Skeletal muscle satellite cell (primary cell): ENCODE measurements around the gene DCDC1.
"Not testable (repeated sequence)": the region's sequence is repeated elsewhere in the genome, so short reads cannot be mapped to it uniquely, and the experiment has no call there.

ENCODE experiments used
- H3K27me3 ChIP-seq: 2 replicates; pipeline ENCODE4 v1.7.0; 2013; ENCODE audit warnings: low read length; ENCODE audit not compliant: control insufficient read depth, insufficient read depth
- H3K36me3 ChIP-seq: 2 replicates; pipeline ENCODE4 v1.7.0; 2013; ENCODE audit warnings: mild to moderate bottlenecking, control low read depth, low read length; ENCODE audit not compliant: insufficient read depth
- H3K4me1 ChIP-seq: 2 replicates; pipeline ENCODE4 v1.7.0; 2013; ENCODE audit warnings: low read length; ENCODE audit not compliant: control insufficient read depth, insufficient read depth
- H3K4me2 ChIP-seq: 2 replicates; pipeline ENCODE4 v1.7.0; 2013; ENCODE audit warnings: mild to moderate bottlenecking, low read length
- H3K4me3 ChIP-seq: 2 replicates; pipeline ENCODE4 v1.7.0; 2013; ENCODE audit warnings: low read length
- H3K9ac ChIP-seq: 2 replicates; pipeline ENCODE4 v1.7.0; 2013; ENCODE audit warnings: mild to moderate bottlenecking, low read depth, low read length, moderate library complexity
- H3K9me3 ChIP-seq: replicated peaks from 2 replicates; pipeline ENCODE4 v1.7.0; 2013; ENCODE audit warnings: mild to moderate bottlenecking, control low read depth, low read length

The DCDC1 gene

DNA sequence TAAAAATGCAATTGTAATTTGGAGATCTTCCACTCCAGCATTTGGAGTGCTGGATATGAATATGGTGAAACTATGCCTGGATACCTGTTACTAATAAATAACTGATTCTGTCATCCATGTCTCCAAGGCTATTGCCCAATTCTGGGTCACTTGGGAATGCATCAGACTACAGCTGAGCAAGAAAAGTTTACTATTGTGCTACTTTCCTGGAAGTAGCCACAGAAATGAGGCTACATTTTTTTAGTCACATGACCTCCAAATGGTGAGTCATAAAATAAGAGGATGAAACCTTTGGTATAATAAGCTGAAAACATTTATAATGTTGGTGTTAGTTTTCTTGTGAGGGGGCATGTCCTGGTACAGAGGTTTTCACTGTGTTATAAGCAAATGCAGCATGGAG lies 44.4 kb downstream of the DCDC1 start:
- H3K4me2 ChIP-seq, result no peak overlapping the region
- H3K4me3 ChIP-seq, result no peak overlapping the region
- no peaks in the 10 kb centered on the region for H3K4me1 ChIP-seq
- H3K9ac ChIP-seq, result no peak overlapping the region
- H3K9me3 ChIP-seq, result no peaks in the 10 kb centered on the region
- no peaks in the 10 kb centered on the region for H3K36me3 ChIP-seq
- no peaks in the 10 kb centered on the region for H3K27me3 ChIP-seq

DNA sequence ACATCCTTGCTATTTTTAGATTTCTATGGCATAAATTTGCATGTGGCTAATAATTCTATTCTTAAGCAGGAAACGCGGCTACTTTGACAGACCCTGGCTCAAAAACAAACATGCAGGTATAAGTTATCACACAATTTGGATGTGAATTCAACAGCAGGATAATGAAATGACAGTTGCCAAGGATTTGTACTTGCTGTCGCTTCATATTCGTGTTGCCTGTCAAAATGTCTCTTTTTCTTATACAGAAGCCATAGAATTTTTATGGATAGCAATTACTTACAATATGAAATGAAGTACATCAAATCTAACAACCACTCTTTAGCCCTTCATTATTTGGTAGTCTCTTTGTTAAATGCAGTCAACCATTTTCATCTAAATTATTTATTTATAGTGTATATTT lies 46.4 kb downstream of the DCDC1 start:
- Histone ChIP-seq H3K9me3 (no peaks in the 10 kb centered on the region), H3K36me3 (no peaks in the 10 kb centered on the region), H3K4me2 (no peak overlapping the region), H3K4me1 (no peaks in the 10 kb centered on the region), H3K27me3 (no peaks in the 10 kb centered on the region), H3K9ac (no peak overlapping the region), H3K4me3 (no peak overlapping the region)

DNA sequence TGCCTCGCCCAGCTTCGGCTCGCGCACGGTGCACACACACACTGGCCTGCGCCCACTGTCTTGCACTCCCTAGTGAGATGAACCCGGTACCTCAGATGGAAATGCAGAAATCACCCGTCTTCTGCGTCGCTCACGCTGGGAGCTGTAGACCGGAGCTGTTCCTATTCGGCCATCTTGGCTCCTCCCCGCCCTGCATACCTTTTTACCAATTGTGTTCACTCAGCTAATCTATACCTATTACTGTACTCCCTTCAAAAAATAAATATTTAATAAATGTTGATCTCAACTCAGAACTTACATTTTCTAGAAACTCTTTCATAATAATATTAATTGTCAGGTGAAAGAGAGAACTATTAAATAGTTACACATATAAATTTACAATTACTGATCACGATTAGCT lies 48.0 kb downstream of the DCDC1 start:
- not testable (repeated sequence) for H3K36me3 ChIP-seq, H3K4me2 ChIP-seq, H3K9me3 ChIP-seq, H3K4me1 ChIP-seq, H3K4me3 ChIP-seq, H3K27me3 ChIP-seq, H3K9ac ChIP-seq

DNA sequence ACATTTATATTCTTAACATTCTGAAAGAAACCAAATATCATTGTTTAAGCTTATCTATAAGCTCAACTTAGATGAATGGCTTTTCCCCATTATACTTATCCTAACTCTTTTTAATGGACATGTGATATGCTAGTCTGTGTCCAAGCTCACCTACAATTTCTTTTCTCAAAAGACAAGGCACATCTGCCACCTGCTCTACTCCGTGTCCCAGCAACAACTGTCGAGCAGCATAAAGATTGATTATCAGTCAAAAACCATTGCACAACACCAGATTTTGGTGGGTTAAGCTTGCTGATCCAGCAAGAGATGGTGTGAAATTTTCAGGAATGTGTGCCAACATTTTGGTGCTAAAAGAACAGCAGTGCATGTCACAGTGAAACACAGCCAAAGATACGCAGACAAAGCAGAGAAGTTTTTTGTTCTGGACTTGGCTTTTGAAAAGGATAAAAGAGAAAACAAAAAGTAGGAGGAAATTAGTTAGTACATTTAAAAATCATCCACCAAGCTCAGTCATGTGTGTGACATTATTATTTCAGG lies 65.8 kb downstream of the DCDC1 start:
- no peaks in the 10 kb centered on the region for H3K36me3 ChIP-seq
- H3K9me3 ChIP-seq, result no peaks in the 10 kb centered on the region
- no peaks in the 10 kb centered on the region for H3K27me3 ChIP-seq
- H3K9ac ChIP-seq, result no peak overlapping the region
- no peak overlapping the region for H3K4me2 ChIP-seq
- H3K4me3 ChIP-seq, result no peak overlapping the region
- no peaks in the 10 kb centered on the region for H3K4me1 ChIP-seq

DNA sequence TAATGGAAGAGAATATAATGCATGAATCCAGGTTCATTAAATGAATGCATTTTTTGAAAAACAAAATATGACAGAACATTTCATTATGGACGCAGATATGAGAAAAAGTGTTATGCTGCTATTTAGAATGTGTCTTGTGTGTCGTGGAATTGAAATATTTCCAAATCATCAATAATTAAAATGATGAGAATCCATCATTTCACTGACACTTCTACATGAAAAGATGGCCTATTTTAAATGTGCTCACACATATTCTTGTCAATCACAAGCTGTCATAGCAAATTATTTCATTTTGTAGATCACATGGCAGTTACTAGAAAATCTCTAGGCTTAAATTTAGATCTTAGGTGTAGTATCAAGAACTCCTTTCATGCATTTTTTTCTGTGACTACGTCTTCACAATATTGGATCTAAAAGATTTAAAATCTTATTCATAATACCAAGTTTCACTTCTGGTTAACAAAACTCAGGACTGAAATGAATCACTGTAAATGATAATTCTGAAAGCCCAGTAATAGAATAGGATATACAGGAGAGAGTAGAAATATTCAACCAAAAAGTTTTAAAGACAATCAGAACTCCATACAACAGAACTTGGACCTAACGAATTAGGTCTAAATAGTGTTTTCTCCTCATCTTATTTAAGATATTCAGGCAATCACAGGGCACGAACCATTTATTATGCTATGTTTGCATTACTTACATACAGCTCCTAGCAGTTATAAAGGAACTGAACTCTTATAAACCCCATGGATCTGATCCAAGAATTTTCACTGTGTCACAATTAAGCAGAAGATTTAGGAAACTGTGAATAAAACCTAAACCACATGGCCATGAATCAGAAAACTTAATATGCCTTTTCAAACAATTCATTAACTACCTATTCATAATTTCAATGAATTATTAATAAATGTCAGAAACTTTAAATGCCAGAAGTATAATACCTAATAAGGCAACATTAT lies 67.7 kb downstream of the DCDC1 start:
- Histone ChIP-seq H3K9me3 (no peaks in the 10 kb centered on the region), H3K4me3 (no peak overlapping the region), H3K36me3 (no peaks in the 10 kb centered on the region), H3K4me1 (no peaks in the 10 kb centered on the region), H3K4me2 (no peak overlapping the region), H3K9ac (no peak overlapping the region), H3K27me3 (no peaks in the 10 kb centered on the region)

DNA sequence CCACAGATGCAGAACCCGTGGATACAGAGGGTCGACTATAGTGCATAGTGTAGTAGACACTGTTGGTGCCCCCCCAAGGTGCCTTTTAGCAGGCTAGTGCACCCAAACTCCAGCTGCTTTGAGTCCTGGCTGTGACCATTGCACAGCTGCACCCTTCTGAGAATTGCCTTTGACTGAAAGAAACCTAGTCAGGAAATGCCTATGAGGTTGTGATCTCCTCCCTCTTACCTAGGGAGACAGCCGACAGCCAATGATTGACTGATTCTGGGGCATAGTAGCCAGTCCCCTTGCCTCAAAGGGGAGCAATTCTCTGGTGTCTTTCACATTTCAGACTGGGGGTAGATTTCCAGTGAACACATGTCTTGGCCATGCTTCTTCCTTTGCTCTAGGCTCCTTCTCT lies 74.2 kb downstream of the DCDC1 start:
- Histone ChIP-seq H3K36me3 (no peaks in the 10 kb centered on the region), H3K4me3 (no peak overlapping the region), H3K27me3 (peaks cover 9% of the 10 kb centered on the region), H3K9ac (no peak overlapping the region), H3K4me2 (no peak overlapping the region), H3K9me3 (no peaks in the 10 kb centered on the region), H3K4me1 (no peaks in the 10 kb centered on the region)

DNA sequence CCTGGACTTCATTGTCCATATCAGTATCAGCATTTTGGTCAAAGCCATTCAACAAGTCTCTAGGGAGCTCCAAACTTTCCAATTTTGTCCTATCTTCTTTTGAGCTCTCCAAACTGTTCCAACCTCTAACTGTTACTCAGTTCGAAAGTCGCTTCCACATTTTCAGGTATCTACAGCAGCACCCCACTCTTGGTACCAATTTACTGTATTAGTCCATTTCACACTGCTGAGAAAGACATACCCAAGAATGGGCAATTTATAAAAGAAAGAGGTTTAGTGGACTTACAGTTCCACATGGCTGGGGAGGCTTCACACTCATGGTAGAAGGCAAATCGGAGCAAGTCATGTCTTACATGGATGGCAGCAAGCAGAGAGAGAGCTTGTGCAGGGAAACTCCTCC lies 96.0 kb downstream of the DCDC1 start:
- H3K4me3 ChIP-seq, H3K4me2 ChIP-seq, H3K36me3 ChIP-seq, H3K9ac ChIP-seq, H3K9me3 ChIP-seq, H3K27me3 ChIP-seq, H3K4me1 ChIP-seq: not testable (repeated sequence)

DNA sequence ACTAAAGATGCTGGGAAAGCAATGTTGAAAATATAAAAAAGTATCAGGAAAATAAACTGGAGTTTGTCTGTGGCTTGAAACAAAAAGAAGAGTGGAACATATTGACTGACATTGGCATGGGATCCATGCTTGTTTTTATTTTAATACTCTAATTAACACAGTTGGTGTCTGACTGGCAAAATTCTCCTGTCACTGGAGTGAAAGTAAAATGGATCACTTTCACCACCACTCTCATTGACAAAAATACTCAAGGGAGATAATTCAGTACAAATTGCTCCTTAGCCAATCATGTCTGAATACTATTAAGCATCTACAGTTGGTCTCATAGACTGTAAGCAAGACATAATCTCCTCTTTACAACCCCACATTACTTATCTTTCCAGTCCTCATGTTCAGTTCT lies 101.8 kb downstream of the DCDC1 start:
- Histone ChIP-seq H3K9me3 (no peaks in the 10 kb centered on the region), H3K27me3 (no peaks in the 10 kb centered on the region), H3K9ac (no peak overlapping the region), H3K4me1 (no peaks in the 10 kb centered on the region), H3K4me3 (no peak overlapping the region), H3K4me2 (no peak overlapping the region), H3K36me3 (no peaks in the 10 kb centered on the region)

DNA sequence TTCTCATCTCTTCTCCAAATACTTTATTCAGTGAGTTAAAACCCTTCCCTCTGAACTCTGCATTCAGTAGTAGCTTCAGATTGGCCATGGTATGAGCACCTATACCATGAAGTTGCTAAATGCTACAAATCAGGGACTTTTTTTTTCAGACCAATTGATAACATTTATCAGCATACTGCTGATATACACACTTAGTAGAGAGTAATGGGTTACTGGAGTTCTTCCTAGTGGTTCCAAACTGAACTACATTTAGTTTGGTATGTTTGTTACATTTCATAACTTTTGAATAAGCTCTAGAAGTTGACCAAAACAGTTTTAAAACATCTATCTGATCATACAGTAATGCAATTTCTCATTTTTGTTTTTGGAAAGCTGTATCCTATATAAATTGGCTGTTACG lies 104.7 kb downstream of the DCDC1 start:
- H3K4me3 ChIP-seq, result no peak overlapping the region
- no peaks in the 10 kb centered on the region for H3K9me3 ChIP-seq

DNA sequence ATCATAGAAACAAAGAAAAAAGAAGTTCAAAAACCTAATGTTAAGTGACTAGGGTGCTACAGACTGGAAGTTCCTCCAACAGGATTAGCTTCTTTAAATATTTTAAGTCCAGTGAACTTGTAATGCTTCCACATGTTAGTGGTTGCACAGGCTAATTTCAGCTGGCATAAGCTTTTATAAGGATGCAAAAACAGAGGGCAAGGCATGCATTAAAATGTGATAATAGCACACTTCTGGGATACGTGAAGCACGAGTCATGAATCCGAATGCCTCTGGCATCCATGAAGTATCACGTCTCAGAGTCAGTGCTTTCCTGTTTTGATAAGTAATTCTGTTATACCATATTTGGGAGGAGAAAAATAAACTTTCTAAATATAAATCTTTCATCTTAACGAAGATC lies 106.8 kb downstream of the DCDC1 start:
- Histone ChIP-seq H3K9me3 (no peaks in the 10 kb centered on the region), H3K4me1 (no peaks in the 10 kb centered on the region), H3K4me2 (no peak overlapping the region), H3K27me3 (no peaks in the 10 kb centered on the region), H3K36me3 (no peaks in the 10 kb centered on the region), H3K4me3 (no peak overlapping the region), H3K9ac (no peak overlapping the region)

More for the DNA sequence above, 104.7 kb downstream of the DCDC1 start:
- Histone ChIP-seq H3K36me3 (no peaks in the 10 kb centered on the region), H3K9ac (no peak overlapping the region), H3K4me1 (no peaks in the 10 kb centered on the region), H3K4me2 (no peak overlapping the region), H3K27me3 (no peaks in the 10 kb centered on the region)

DNA sequence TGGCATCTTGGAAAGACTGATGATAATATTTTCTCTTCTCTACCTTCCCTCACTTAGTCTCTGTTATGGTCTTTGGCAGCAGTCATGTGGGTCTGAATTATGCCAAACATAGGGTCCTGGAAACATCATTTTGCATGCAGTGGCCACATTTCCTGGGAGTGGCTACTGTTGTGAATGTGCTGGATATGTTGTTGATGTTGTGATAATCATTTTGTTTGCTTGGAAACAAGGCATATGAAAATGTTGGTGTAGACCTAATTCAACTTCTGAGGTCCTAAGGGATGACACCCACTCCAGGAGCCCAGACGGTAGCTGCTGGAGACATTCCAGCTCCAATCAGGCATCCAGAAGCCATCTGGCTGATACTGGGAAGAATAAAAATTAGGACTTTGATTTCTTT lies 109.7 kb downstream of the DCDC1 start:
- Histone ChIP-seq H3K9ac (no peak overlapping the region), H3K4me1 (no peaks in the 10 kb centered on the region), H3K27me3 (peaks cover 5% of the 10 kb centered on the region), H3K36me3 (no peaks in the 10 kb centered on the region), H3K4me3 (no peak overlapping the region), H3K4me2 (no peak overlapping the region), H3K9me3 (no peaks in the 10 kb centered on the region)

DNA sequence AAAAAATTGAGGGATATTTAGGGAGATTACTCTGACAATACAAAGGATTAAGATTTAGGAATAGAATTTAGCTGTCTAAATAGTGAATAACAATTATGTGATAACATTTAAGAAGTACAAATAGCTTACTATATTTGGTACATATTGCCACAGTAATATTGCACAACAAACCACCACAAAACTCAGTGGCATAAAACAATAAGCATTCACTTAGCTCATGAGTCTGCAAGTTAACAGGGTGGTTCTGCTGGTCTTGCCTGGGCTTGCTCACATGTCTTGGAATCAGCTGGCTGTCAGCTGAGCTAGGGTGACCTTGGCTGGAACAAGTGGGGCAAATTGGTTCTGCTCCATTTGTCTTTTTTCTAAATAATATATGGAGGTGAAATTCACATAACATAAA lies 115.1 kb downstream of the DCDC1 start:
- Histone ChIP-seq H3K27me3 (peaks cover 5% of the 10 kb centered on the region), H3K4me2 (no peak overlapping the region), H3K36me3 (no peaks in the 10 kb centered on the region), H3K9ac (no peak overlapping the region), H3K4me1 (no peaks in the 10 kb centered on the region), H3K9me3 (no peaks in the 10 kb centered on the region), H3K4me3 (no peak overlapping the region)
